PC-3 (cell line): ENCODE data around the gene HINT1. TPM values are rescaled to one million over a fixed set of nuclear protein-coding genes. Genes with fewer than 3 reads are reported as not detected.
A peak's percentile ranks its signal among the peaks of the same experiment; 100 is the strongest.

ENCODE experiments used
- ATAC-seq: fragments of 200-7000 bp; cut with Tn5 transposase; 2 replicates; pipeline ENCODE4 v1.9.1; 2020; ENCODE audit warnings: mild to moderate bottlenecking, moderate library complexity
- BruUV-seq: library from RNA; stranded (reverse); fragments of 400-500 nt; replicated peaks from 2 replicates; lab custom pipeline; 2021; lab: Mats Ljungman, UMichigan
- CTCF ChIA-PET: fragments of 300-600 bp; sonication (Branson Sonifier 250); formaldehyde crosslinking; loops from one replicate; lab custom pipeline; 2022; ENCODE audit warnings: antibody characterized with exemption; lab: Charles Lee
- POLR2A ChIA-PET: fragments of 300-600 bp; sonication (Branson Sonifier 250); formaldehyde crosslinking; loops from one replicate; lab custom pipeline; 2022; ENCODE audit warnings: antibody characterized with exemption; ENCODE audit not compliant: unreplicated experiment; lab: Charles Lee
- DNase-seq: peaks from one replicate; pipeline ENCODE4 v3.0.0-alpha.2; 2015
- H2AFZ ChIP-seq: fragments of 300-600 bp; sonication (generic); 2 replicates; pipeline ENCODE4 v1.6.0; 2016; ENCODE audit warnings: antibody characterized with exemption, low read length
- H3F3A ChIP-seq: fragments of 300-600 bp; sonication (generic); one replicate; pipeline ENCODE4 v1.6.0; 2017; ENCODE audit warnings: antibody characterized with exemption, low read length, control low read depth, mild to moderate bottlenecking; ENCODE audit not compliant: unreplicated experiment
- H3K27ac ChIP-seq: fragments of 300-600 bp; sonication (generic); 2 replicates; pipeline ENCODE4 v1.5.1; 2016; ENCODE audit warnings: mild to moderate bottlenecking, low read length
- H3K27me3 ChIP-seq: fragments of 300-600 bp; sonication (generic); 2 replicates; pipeline ENCODE4 v1.6.1; 2016; ENCODE audit warnings: low read length, mixed read lengths
- H3K36me3 ChIP-seq: fragments of 300-600 bp; sonication (generic); 2 replicates; pipeline ENCODE4 v1.6.1; 2016; ENCODE audit warnings: low read depth, mixed run types, low read length, mixed read lengths
- H3K4me1 ChIP-seq: fragments of 300-600 bp; sonication (generic); 2 replicates; pipeline ENCODE4 v1.5.1; 2016; ENCODE audit warnings: low read length; ENCODE audit not compliant: insufficient read depth
- H3K4me2 ChIP-seq: fragments of 300-600 bp; sonication (generic); 2 replicates; pipeline ENCODE4 v1.6.0; 2016; ENCODE audit warnings: low read length
- H3K4me3 ChIP-seq: fragments of 300-600 bp; sonication (generic); 2 replicates; pipeline ENCODE4 v1.5.1; 2016; ENCODE audit warnings: mild to moderate bottlenecking, low read length, mixed read lengths
- H3K79me2 ChIP-seq: fragments of 300-600 bp; sonication (generic); 2 replicates; pipeline ENCODE4 v1.6.1; 2017; ENCODE audit warnings: low read length, mixed read lengths
- H3K9ac ChIP-seq: fragments of 300-600 bp; sonication (generic); 2 replicates; pipeline ENCODE4 v1.6.0; 2016; ENCODE audit warnings: mild to moderate bottlenecking, low read length
- H3K9me2 ChIP-seq: fragments of 300-600 bp; sonication (generic); replicated peaks from 2 replicates; pipeline ENCODE4 v1.6.1; 2016; ENCODE audit warnings: mixed run types, low read length, mixed read lengths
- H3K9me3 ChIP-seq: fragments of 300-600 bp; sonication (generic); 2 replicates; pipeline ENCODE4 v1.6.1; 2016; ENCODE audit warnings: low read length, mixed read lengths
- H4K20me1 ChIP-seq: fragments of 300-600 bp; sonication (generic); 2 replicates; pipeline ENCODE4 v1.6.1; 2016; ENCODE audit warnings: low read length, mixed read lengths
- CTCF ChIP-seq: fragments of 300-600 bp; sonication (generic); conservative IDR thresholded peaks from 2 replicates; pipeline ENCODE4 v1.5.1; 2017; ENCODE audit warnings: antibody characterized with exemption, low read depth, mild to moderate bottlenecking, low read length
- EZH2 ChIP-seq: fragments of 300-600 bp; sonication (generic); IDR thresholded peaks from one replicate; pipeline ENCODE4 v1.6.1; 2017; ENCODE audit warnings: antibody characterized with exemption, mild to moderate bottlenecking, low read length; ENCODE audit not compliant: unreplicated experiment
- EZH2phosphoT487 ChIP-seq: fragments of 300-600 bp; sonication (generic); IDR thresholded peaks from 2 replicates; pipeline ENCODE4 v1.6.1; 2018; ENCODE audit warnings: mild to moderate bottlenecking, antibody characterized with exemption, low read length, borderline replicate concordance
- intact Hi-C: fragments of 100-400 bp; cut with micrococcal nuclease; formaldehyde crosslinking; loops from 2 replicates; pipeline ENCODE4 v1.9.0; 2023
- total RNA-seq: library from RNA; depleted of rRNA; stranded (reverse); fragments of >200 nt; gene quantifications from 2 replicates; pipeline ENCODE4 v1.2.3, GENCODE V29; 2014

Gene HINT1
- total RNA-seq, 1 experiment from 2014 or later = 243 TPM

- H3K9me3 ChIP-seq = no peaks in the 10 kb centered on the region
Observed at GRCh38 chr5:131167615-131168014, 2.6 kb upstream of the HINT1 start.

GRCh38 chr5:131164191-131165118 lies 601 bp downstream of the HINT1 start:
- Histone ChIP-seq H2AFZ (peak overlapping the region; percentile 69), H3K4me1 (peaks cover 12% of the 10 kb centered on the region; the same call in 1 of the 2 replicates), H3K4me2 (peak overlapping the region; percentile 95), H3F3A (no peaks in the 10 kb centered on the region), H3K9ac (peak overlapping the region; percentile 98), H3K4me3 (peak overlapping the region; percentile 98), H4K20me1 (peaks cover 6% of the 10 kb centered on the region; the same call in 1 of the 2 replicates), H3K36me3 (peaks cover 26% of the 10 kb centered on the region), H3K9me2 (no peaks in the 10 kb centered on the region), H3K27me3 (no peaks in the 10 kb centered on the region), H3K9me3 (no peaks in the 10 kb centered on the region), H3K27ac (peak overlapping the region; percentile 65), H3K79me2 (peaks cover 54% of the 10 kb centered on the region)
- BruUV-seq = no TSS peak
- ATAC-seq = peak; percentile 64
- peak; percentile 64 for DNase-seq
- CTCF ChIA-PET = no interaction called here
- TF ChIP-seq EZH2phosphoT487 (peak; percentile 75), CTCF (no peak)
- POLR2A ChIA-PET = no interaction called here
- intact Hi-C loops = loop anchor here (1.0 to 10.0 kb wide), 4 partner anchors 99 to 253 kb away; no protein-coding TSS in a partner anchor

More at GRCh38 chr5:131167615-131168014, 2.6 kb upstream of the HINT1 start:
- Histone ChIP-seq H3K27me3 (no peaks in the 10 kb centered on the region), H3K79me2 (peaks cover 42% of the 10 kb centered on the region), H3K4me1 (peaks cover 18% of the 10 kb centered on the region; the same call in 1 of the 2 replicates), H3K27ac (no peak overlapping the region), H3K4me2 (no peak overlapping the region), H3K9ac (no peak overlapping the region), H3K9me2 (no peaks in the 10 kb centered on the region), H3K4me3 (no peak overlapping the region), H3F3A (no peaks in the 10 kb centered on the region), H4K20me1 (peaks cover 6% of the 10 kb centered on the region; the same call in 1 of the 2 replicates), H3K36me3 (0 out of 2 replicates have a peak, but pooled peaks cover under 1% of the 10 kb centered on the region), H2AFZ (no peak overlapping the region)
- no peak for ATAC-seq
- TF ChIP-seq EZH2 = no peak
- TF ChIP-seq CTCF = no peak
- no peak for DNase-seq
- ChIA-PET CTCF (no interaction called here), POLR2A (no interaction called here)
- intact Hi-C loops = loop anchor here (5.0 to 10.0 kb wide), 2 partner anchors 160 to 217 kb away; no protein-coding TSS in a partner anchor
- no TSS peak for BruUV-seq
